LHCN-M2 (cell line): Measurements from ENCODE around the gene PLD4. TPM values are rescaled to one million over a fixed set of nuclear protein-coding genes. Genes with fewer than 3 reads are reported as not detected.

Experiments used
- total RNA-seq: library from RNA; depleted of rRNA; stranded (reverse); fragments of >200 nt; gene quantifications from 2 replicates; pipeline ENCODE4 v1.2.3, GENCODE V29; 2014; rRNA removed

PLD4 gene
- total RNA-seq, 1 experiment from 2014 or later: not detected

Other genes starting within 250 kb of the PLD4 start
- gene INF2, start 235.3 kb upstream of the PLD4 start, total RNA-seq: 78.1 and 87.8 TPM in 2 replicates
- gene ADSS1, start 200.7 kb upstream of the PLD4 start, total RNA-seq: 2.5 and 2.8 TPM in 2 replicates
- 317 and 467 TPM in 2 replicates for gene SIVA1, start 171.7 kb upstream of the PLD4 start, total RNA-seq
- gene AKT1, start 129.1 kb upstream of the PLD4 start, total RNA-seq: 205 and 222 TPM in 2 replicates
- 2.8 and 3.0 TPM in 2 replicates for gene ZBTB42, start 123.8 kb upstream of the PLD4 start, total RNA-seq
- 30.3 and 32.7 TPM in 2 replicates for gene CEP170B, start 59.6 kb upstream of the PLD4 start, total RNA-seq
- gene AHNAK2, start 53.5 kb downstream of the PLD4 start, total RNA-seq: 65.9 and 88.2 TPM in 2 replicates
- 9.4 and 10.8 TPM in 2 replicates for gene CLBA1, start 60.9 kb downstream of the PLD4 start, total RNA-seq
- gene CDCA4, start 96.2 kb downstream of the PLD4 start, total RNA-seq: 63.1 and 63.6 TPM in 2 replicates
- gene GPR132, start 140.6 kb downstream of the PLD4 start, total RNA-seq: not detected in 2 replicates
- gene JAG2, start 243.9 kb downstream of the PLD4 start, total RNA-seq: 0.80 and 3.4 TPM in 2 replicates